ENCODE data around the gene RBPJL. TPM values are rescaled to one million over a fixed set of nuclear protein-coding genes. Genes with fewer than 3 reads are reported as not detected.
"Not testable (repeated sequence)": the region's sequence is repeated elsewhere in the genome, so short reads cannot be mapped to it uniquely, and the experiment has no call there.

The RBPJL gene
- total and polyA plus RNA-seq, 7 donors: 1.8 TPM; not detected in 6

DNA sequence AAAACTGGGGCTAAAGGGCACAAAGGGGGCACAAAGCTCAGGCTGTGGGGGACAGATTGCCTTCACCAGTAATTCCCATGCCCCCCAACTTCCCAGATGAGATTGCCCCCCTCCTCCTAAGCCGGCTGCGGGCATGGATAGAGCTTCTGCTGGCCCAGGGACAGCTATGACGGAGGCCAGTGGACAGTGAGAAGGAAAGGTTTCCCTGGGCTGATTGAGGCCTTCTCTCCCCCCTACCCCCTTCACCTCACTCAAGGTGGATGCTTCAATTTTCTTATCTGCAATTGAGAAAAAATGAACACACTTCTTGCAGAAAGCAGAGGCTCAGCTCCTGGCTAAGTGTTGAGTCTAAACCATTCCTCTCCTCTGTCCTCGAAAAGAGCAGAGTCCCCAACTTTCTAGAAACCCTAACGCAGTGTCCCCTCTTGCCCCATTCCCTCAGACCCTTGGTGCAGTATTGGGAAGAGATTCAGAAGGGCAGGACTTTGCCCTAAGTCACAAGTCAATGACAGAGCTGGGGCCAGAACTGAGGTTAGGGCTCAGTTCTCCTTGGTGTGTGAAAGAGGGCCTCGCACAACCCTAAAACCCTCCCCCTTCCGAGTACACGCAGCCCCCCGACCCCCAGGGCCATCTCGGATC, 40.8 kb downstream of the RBPJL start:
- peak overlapping the region; percentile 87 to 94 (median 90) for H3K4me3 ChIP-seq
- intact Hi-C loops (cut with DNase I): loop anchor here (10.0 kb wide), 2 partner anchors 1213 to 1997 kb away; no protein-coding TSS in a partner anchor
- WGBS, 2 donors: 7 to 29% methylated on average over 10 of the region's 10 CpGs
- H3K27ac ChIP-seq: peak overlapping the region; percentile 94 to 99 (median 97)
- H3K9me3 ChIP-seq: no peaks in the 10 kb centered on the region
- peak; percentile 80 for DNase-seq
- H3K4me1 ChIP-seq: peaks cover 0 to 56% (median 52%) of the 10 kb centered on the region in 4 donors
- no peak for TF ChIP-seq EP300 (IDR thresholded peaks at IDR 0.05)
- no peak for TF ChIP-seq POLR2A (IDR thresholded peaks at IDR 0.05)
- TF ChIP-seq POLR2AphosphoS5 (IDR thresholded peaks at IDR 0.05): peak in 2 of 4 donors; percentile 2 to 4
- TF ChIP-seq, protein P1, sequence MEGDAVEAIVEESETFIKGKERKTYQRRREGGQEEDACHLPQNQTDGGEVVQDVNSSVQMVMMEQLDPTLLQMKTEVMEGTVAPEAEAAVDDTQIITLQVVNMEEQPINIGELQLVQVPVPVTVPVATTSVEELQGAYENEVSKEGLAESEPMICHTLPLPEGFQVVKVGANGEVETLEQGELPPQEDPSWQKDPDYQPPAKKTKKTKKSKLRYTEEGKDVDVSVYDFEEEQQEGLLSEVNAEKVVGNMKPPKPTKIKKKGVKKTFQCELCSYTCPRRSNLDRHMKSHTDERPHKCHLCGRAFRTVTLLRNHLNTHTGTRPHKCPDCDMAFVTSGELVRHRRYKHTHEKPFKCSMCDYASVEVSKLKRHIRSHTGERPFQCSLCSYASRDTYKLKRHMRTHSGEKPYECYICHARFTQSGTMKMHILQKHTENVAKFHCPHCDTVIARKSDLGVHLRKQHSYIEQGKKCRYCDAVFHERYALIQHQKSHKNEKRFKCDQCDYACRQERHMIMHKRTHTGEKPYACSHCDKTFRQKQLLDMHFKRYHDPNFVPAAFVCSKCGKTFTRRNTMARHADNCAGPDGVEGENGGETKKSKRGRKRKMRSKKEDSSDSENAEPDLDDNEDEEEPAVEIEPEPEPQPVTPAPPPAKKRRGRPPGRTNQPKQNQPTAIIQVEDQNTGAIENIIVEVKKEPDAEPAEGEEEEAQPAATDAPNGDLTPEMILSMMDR (IDR thresholded peaks at IDR 0.05): no peak
- H3K36me3 ChIP-seq: no peaks in the 10 kb centered on the region
- H3K27me3 ChIP-seq: no peaks in the 10 kb centered on the region

DNA sequence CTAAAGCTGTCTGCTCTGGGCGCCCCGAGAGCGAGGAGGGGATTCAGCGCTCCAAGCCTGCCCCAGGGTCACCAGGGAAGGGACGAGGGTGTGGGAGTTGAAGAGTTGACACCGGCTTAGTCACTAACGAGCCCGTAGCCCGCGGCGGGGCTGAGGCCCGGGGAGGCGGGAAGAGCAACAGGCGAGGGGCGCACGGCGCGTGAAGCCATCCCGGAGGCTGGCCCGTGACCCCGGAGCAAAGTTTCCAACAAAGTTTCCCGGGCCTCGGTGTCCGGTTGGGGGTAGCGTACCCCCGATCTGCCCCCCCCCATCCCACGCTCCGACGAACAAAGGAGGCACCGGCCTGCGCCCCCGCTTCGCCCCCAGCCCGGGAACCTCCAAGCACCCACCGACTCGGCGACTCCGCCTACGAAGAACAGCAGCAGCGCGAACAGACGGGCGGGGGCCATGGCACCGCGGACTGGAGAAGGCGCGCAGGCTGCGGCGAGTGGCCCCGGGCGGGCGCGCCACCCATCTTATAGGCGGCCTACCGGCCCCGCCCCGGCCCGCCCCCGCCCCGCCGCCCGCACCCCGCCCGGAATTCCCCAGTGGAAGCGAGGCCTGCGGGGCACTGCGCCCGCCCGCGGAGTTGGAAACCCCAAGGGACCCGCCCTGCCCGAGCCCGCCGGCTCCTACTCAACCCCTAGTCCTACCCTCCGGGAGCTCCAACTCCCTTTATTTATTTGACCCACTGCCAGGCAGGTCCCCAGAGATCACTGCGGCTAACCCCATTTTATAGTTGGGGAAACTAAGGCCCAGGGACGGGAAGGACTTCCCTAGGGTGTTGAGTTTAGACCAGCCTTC, 41.5 kb downstream of the RBPJL start, which contains the start of gene SDC4:
Gene SDC4 (minus strand): TSS at position 489 of the 843 bp plus-strand sequence. CDS start 40 bp downstream, at position 449.
- peak; percentile 91 for DNase-seq
- Histone ChIP-seq H3K4me1 (peaks cover 0 to 49% (median 45%) of the 10 kb centered on the region in 4 donors), H3K4me3 (peak within 1 kb of the TSS; percentile 87 to 94 (median 90)), H3K27me3 (no peaks in the 10 kb centered on the region), H3K27ac (peak within 1 kb of the TSS; percentile 94 to 99 (median 97)), H3K36me3 (no peaks in the 10 kb centered on the region), H3K9me3 (no peaks in the 10 kb centered on the region)
- WGBS, 2 donors: 1 to 3% methylated on average over 77 of the region's 77 CpGs
- intact Hi-C loops (cut with DNase I): loop anchor here (10.0 kb wide), 2 partner anchors 1213 to 1997 kb away; no protein-coding TSS in a partner anchor
- peak; percentile 97 to 98 for TF ChIP-seq POLR2A (IDR thresholded peaks at IDR 0.05)
- peak; percentile 98 to 100 (median 100) for TF ChIP-seq POLR2AphosphoS5 (IDR thresholded peaks at IDR 0.05)
- TF ChIP-seq EP300 (IDR thresholded peaks at IDR 0.05): no peak
- TF ChIP-seq, protein P1 (IDR thresholded peaks at IDR 0.05): no peak

DNA sequence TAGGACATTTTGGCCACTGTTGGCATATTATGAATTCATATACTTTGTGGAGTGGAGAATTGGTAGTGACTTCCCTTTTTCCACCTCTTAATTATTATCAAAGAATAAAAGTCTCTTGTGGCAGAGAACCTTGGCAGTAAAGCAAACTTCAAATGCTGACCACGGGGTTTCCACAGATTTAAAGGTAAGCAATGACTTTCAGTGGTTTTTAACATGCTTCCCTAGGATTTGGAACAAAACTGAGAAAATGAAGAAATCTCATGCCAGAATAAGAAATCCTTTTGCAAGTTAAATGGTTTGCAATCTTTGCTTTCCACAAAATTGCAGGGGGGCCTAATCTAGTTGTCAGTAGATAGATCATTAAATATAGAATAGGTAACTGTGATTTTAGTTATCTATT, 43.6 kb downstream of the RBPJL start:
- WGBS, 2 donors: 40 to 41% methylated on average over 1 of the region's 1 CpG
- H3K27ac ChIP-seq: peak overlapping the region in 2 of 4 donors; percentile 98 to 99
- H3K36me3 ChIP-seq: no peaks in the 10 kb centered on the region
- H3K4me1 ChIP-seq: peaks cover 0 to 39% (median 34%) of the 10 kb centered on the region in 4 donors
- intact Hi-C loops (cut with DNase I): no loop called here
- no peak for DNase-seq
- H3K4me3 ChIP-seq: no peak overlapping the region
- no peaks in the 10 kb centered on the region for H3K9me3 ChIP-seq
- TF ChIP-seq POLR2AphosphoS5 (IDR thresholded peaks at IDR 0.05): no peak
- TF ChIP-seq, protein P1 (IDR thresholded peaks at IDR 0.05): no peak
- no peak for TF ChIP-seq EP300 (IDR thresholded peaks at IDR 0.05)
- no peak for TF ChIP-seq POLR2A (IDR thresholded peaks at IDR 0.05)
- no peaks in the 10 kb centered on the region for H3K27me3 ChIP-seq

DNA sequence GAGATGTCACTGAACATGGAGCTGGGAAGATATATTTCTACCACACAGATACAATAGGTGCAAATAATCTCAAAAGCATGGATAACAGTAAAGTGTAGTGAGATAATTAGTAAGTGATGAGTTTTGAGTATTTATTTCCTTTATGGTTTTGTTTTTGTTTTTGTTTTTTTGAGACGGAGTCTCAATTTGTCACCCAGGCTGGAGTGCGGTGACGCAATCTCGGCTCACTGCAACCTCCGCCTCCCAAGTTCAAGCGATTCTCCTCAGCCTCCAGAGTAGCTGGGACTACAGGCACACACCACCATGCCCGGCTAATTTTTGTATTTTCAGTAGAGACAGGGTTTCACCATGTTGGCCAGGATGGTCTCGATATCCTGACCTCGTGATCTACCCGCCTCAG, 44.2 kb downstream of the RBPJL start:
- H3K9me3 ChIP-seq; intact Hi-C loops (cut with DNase I); H3K4me3 ChIP-seq; H3K27me3 ChIP-seq; H3K27ac ChIP-seq; H3K36me3 ChIP-seq: not testable (repeated sequence)
- 96 to 97% methylated on average over 10 of the region's 10 CpGs for WGBS, 2 donors
- DNase-seq: peak; percentile 14
- H3K4me1 ChIP-seq: peaks cover 0 to 39% (median 34%) of the 10 kb centered on the region in 4 donors

DNA sequence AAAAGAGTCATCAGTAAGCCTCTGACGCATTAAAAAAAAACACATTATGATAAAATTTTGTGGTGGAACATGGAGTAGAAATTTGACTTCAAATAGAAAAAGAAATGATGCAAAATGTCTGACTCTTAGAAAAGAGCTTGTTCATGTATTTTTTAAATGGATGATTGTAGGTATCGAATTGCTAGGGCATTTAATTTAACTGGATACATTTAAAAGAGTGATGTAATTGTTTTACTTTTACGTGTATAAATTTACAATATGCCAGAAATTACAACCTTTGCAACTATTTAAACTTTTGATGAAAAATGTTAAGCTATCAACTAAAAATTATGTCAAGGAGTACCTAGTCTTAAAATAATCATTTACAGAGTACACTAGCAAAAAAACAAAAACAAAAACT, 46.1 kb downstream of the RBPJL start:
- H3K4me1 ChIP-seq: peaks cover 0 to 48% (median 32%) of the 10 kb centered on the region in 4 donors
- H3K36me3 ChIP-seq: no peaks in the 10 kb centered on the region
- peak overlapping the region in 1 of 4 donors; percentile 96 for H3K27ac ChIP-seq
- TF ChIP-seq EP300 (IDR thresholded peaks at IDR 0.05) (no peak), POLR2AphosphoS5 (IDR thresholded peaks at IDR 0.05) (no peak)
- H3K9me3 ChIP-seq: no peaks in the 10 kb centered on the region
- H3K4me3 ChIP-seq: no peak overlapping the region
- H3K27me3 ChIP-seq: no peaks in the 10 kb centered on the region
- no peak for DNase-seq
- intact Hi-C loops (cut with DNase I): no loop called here
- 85 to 88% methylated on average over 3 of the region's 3 CpGs for WGBS, 2 donors
